ENCODE data around the gene SLC35A2.

DNA sequence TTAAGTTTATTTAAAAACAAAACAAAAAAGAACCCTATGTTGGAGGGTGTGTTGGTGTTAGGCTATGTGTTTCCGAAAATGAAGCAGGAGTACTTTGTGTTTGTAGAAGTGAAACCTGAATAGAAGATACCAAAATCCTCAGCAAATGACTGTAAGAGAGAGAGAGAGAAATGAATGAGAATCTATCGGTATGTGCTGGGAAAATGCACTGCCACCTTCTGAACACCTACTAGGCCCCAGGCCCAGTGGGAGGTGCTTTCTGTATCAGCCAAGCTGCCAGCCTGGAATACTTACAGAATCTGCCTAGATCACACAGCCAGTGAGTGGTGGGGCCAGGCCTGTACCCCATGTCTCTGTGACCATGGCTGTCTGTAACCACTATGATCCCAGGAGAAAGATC is 22.3 kb upstream of the SLC35A2 start:
- no peak for TF ChIP-seq POLR2A (IDR thresholded peaks at IDR 0.05)
- TF ChIP-seq, protein P1, sequence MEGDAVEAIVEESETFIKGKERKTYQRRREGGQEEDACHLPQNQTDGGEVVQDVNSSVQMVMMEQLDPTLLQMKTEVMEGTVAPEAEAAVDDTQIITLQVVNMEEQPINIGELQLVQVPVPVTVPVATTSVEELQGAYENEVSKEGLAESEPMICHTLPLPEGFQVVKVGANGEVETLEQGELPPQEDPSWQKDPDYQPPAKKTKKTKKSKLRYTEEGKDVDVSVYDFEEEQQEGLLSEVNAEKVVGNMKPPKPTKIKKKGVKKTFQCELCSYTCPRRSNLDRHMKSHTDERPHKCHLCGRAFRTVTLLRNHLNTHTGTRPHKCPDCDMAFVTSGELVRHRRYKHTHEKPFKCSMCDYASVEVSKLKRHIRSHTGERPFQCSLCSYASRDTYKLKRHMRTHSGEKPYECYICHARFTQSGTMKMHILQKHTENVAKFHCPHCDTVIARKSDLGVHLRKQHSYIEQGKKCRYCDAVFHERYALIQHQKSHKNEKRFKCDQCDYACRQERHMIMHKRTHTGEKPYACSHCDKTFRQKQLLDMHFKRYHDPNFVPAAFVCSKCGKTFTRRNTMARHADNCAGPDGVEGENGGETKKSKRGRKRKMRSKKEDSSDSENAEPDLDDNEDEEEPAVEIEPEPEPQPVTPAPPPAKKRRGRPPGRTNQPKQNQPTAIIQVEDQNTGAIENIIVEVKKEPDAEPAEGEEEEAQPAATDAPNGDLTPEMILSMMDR (IDR thresholded peaks at IDR 0.05) = no peak

Measured in body of pancreas (tissue), 4 donors.